HG02678 (cell line): ENCODE data around the gene CCDC121.

Experiments used
- ATAC-seq: cut with Tn5 transposase; IDR thresholded peaks from one replicate; pipeline ENCODE4 v1.9.1; 2021; ENCODE audit warnings: mild to moderate bottlenecking, moderate library complexity; ENCODE audit not compliant: unreplicated experiment

The CCDC121 gene

GRCh38 chr2:27628767-27629709 lies at the start of gene CCDC121, which contains the start of gene GPN1:
Gene CCDC121 (minus strand): TSS chr2:27629012. CDS start chr2:27627799, 1,213 bp downstream.
Gene GPN1 (plus strand): TSS chr2:27629050. CDS start chr2:27629059, 9 bp downstream.
- peak; percentile 97 for ATAC-seq

GRCh38 chr2:27672723-27673486 lies 44.1 kb upstream of the CCDC121 start:
- no peak for ATAC-seq

GRCh38 chr2:27671235-27671634 lies 42.4 kb upstream of the CCDC121 start:
- no peak for ATAC-seq

- no peak for ATAC-seq
These were observed 38.6 kb upstream of the CCDC121 start for GRCh38 chr2:27667446-27667845.

GRCh38 chr2:27664622-27665363 lies 36.0 kb upstream of the CCDC121 start:
- ATAC-seq, result no peak

GRCh38 chr2:27664154-27664574 lies 35.4 kb upstream of the CCDC121 start:
- peak; percentile 12 for ATAC-seq

- peak; percentile 70 for ATAC-seq
These were observed 34.7 kb upstream of the CCDC121 start, which contains the start of the genes SLC4A1AP and SUPT7L for GRCh38 chr2:27663285-27664153. Gene SLC4A1AP (plus strand): TSS chr2:27663889. CDS start chr2:27663915, 26 bp downstream. Gene SUPT7L (minus strand): TSS chr2:27663614. CDS start chr2:27662192, 1,422 bp downstream.

GRCh38 chr2:27661371-27661770 lies 32.6 kb upstream of the CCDC121 start:
- no peak for ATAC-seq

GRCh38 chr2:27655155-27655951 lies 26.5 kb upstream of the CCDC121 start:
- ATAC-seq, result no peak

GRCh38 chr2:27653397-27653796 lies 24.6 kb upstream of the CCDC121 start:
- ATAC-seq, result no peak

GRCh38 chr2:27652790-27653189 lies 24.0 kb upstream of the CCDC121 start:
- no peak for ATAC-seq

GRCh38 chr2:27652341-27652740 lies 23.5 kb upstream of the CCDC121 start:
- ATAC-seq, result no peak

GRCh38 chr2:27651056-27651455 lies 22.2 kb upstream of the CCDC121 start:
- no peak for ATAC-seq

GRCh38 chr2:27647737-27648136 lies 18.9 kb upstream of the CCDC121 start:
- no peak for ATAC-seq

- no peak for ATAC-seq
These were observed 18.5 kb upstream of the CCDC121 start for GRCh38 chr2:27647289-27647688.

- ATAC-seq, result no peak
These were observed 16.4 kb upstream of the CCDC121 start for GRCh38 chr2:27645197-27645596.

- no peak for ATAC-seq
These were observed 12.0 kb upstream of the CCDC121 start for GRCh38 chr2:27640722-27641245.

- no peak for ATAC-seq
These were observed 9.9 kb upstream of the CCDC121 start for GRCh38 chr2:27638709-27639108.
